Mononuclear cell (primary cell): ENCODE results near the gene MARK2. TPM values are rescaled to one million over a fixed set of nuclear protein-coding genes. Genes with fewer than 3 reads are reported as not detected.

Source experiments
- H3K27me3 ChIP-seq: 2 replicates; pipeline ENCODE4 v1.6.0; 2011; ENCODE audit warnings: low read length, control low read depth; ENCODE audit not compliant: insufficient read depth
- H3K4me1 ChIP-seq: 2 replicates; pipeline ENCODE4 v1.5.1; 2011; ENCODE audit warnings: mild to moderate bottlenecking, low read length, control low read depth; ENCODE audit not compliant: insufficient read depth
- H3K4me3 ChIP-seq: 2 replicates; pipeline ENCODE4 v1.5.1; 2011; ENCODE audit warnings: mild to moderate bottlenecking, low read length, moderate library complexity
- H3K9me3 ChIP-seq: 2 replicates; pipeline ENCODE4 v1.5.1; 2011; ENCODE audit warnings: low read depth, mild to moderate bottlenecking, control low read depth, low read length
- total RNA-seq: library from RNA; depleted of rRNA; stranded (reverse); fragments of >200 nt; gene quantifications from one replicate; pipeline ENCODE4 v1.2.3, GENCODE V29; 2012

The MARK2 gene
- total RNA-seq, 1 donor, result 19.4 TPM

GRCh38 chr11:63923319-63923718 is 84.4 kb downstream of the MARK2 start:
- Histone ChIP-seq H3K4me1 (peaks cover 5% of the 10 kb centered on the region), H3K27me3 (no peaks in the 10 kb centered on the region), H3K9me3 (no peaks in the 10 kb centered on the region), H3K4me3 (no peak overlapping the region)

- Histone ChIP-seq H3K9me3 (no peaks in the 10 kb centered on the region), H3K27me3 (no peaks in the 10 kb centered on the region), H3K4me3 (no peak overlapping the region), H3K4me1 (no peaks in the 10 kb centered on the region)
Observed at GRCh38 chr11:63929616-63930015, 90.7 kb downstream of the MARK2 start.

- Histone ChIP-seq H3K4me3 (no peak overlapping the region), H3K4me1 (no peaks in the 10 kb centered on the region), H3K27me3 (no peaks in the 10 kb centered on the region), H3K9me3 (no peaks in the 10 kb centered on the region)
Observed at GRCh38 chr11:63931045-63931444, 92.1 kb downstream of the MARK2 start.

GRCh38 chr11:63931876-63932275 is 93.0 kb downstream of the MARK2 start:
- no peak overlapping the region for H3K4me3 ChIP-seq
- no peaks in the 10 kb centered on the region for H3K27me3 ChIP-seq
- H3K4me1 ChIP-seq, result no peaks in the 10 kb centered on the region
- H3K9me3 ChIP-seq, result no peaks in the 10 kb centered on the region

GRCh38 chr11:63933459-63933858 is 94.5 kb downstream of the MARK2 start:
- Histone ChIP-seq H3K27me3 (no peaks in the 10 kb centered on the region), H3K9me3 (no peaks in the 10 kb centered on the region), H3K4me3 (no peak overlapping the region), H3K4me1 (peaks cover 7% of the 10 kb centered on the region)

- H3K27me3 ChIP-seq, result no peaks in the 10 kb centered on the region
- H3K4me1 ChIP-seq, result peaks cover 35% of the 10 kb centered on the region
- no peaks in the 10 kb centered on the region for H3K9me3 ChIP-seq
- peak overlapping the region; percentile 47 for H3K4me3 ChIP-seq
Observed at GRCh38 chr11:63937713-63938478, 99.0 kb downstream of the MARK2 start.

GRCh38 chr11:63938479-63939396 is 99.8 kb downstream of the MARK2 start, which contains the start of gene NAA40:
Gene NAA40, plus strand, starts transcription at chr11:63939002. Its CDS starts 95 bp downstream, at chr11:63939097.
- Histone ChIP-seq H3K9me3 (no peaks in the 10 kb centered on the region), H3K4me1 (peaks cover 35% of the 10 kb centered on the region), H3K27me3 (no peaks in the 10 kb centered on the region), H3K4me3 (peak within 1 kb of the TSS; percentile 47)

- Histone ChIP-seq H3K9me3 (no peaks in the 10 kb centered on the region), H3K4me1 (peaks cover 35% of the 10 kb centered on the region), H3K27me3 (no peaks in the 10 kb centered on the region), H3K4me3 (peak overlapping the region; percentile 47)
Observed at GRCh38 chr11:63939397-63939891, 100.5 kb downstream of the MARK2 start.

GRCh38 chr11:63940786-63941185 is 101.9 kb downstream of the MARK2 start:
- Histone ChIP-seq H3K9me3 (no peaks in the 10 kb centered on the region), H3K4me3 (no peak overlapping the region), H3K27me3 (no peaks in the 10 kb centered on the region), H3K4me1 (peaks cover 35% of the 10 kb centered on the region)

- Histone ChIP-seq H3K4me3 (no peak overlapping the region), H3K9me3 (no peaks in the 10 kb centered on the region), H3K27me3 (no peaks in the 10 kb centered on the region)
Observed at GRCh38 chr11:63941901-63942300, 103.0 kb downstream of the MARK2 start.

GRCh38 chr11:63942803-63943202 is 103.9 kb downstream of the MARK2 start:
- no peaks in the 10 kb centered on the region for H3K9me3 ChIP-seq
- H3K4me3 ChIP-seq, result no peak overlapping the region
- H3K4me1 ChIP-seq, result peaks cover 35% of the 10 kb centered on the region
- H3K27me3 ChIP-seq, result no peaks in the 10 kb centered on the region

More at GRCh38 chr11:63941901-63942300, 103.0 kb downstream of the MARK2 start:
- peaks cover 35% of the 10 kb centered on the region for H3K4me1 ChIP-seq

- Histone ChIP-seq H3K4me1 (peaks cover 20% of the 10 kb centered on the region), H3K9me3 (no peaks in the 10 kb centered on the region), H3K27me3 (no peaks in the 10 kb centered on the region), H3K4me3 (no peak overlapping the region)
Observed at GRCh38 chr11:63944987-63945386, 106.1 kb downstream of the MARK2 start.

GRCh38 chr11:63945477-63946163 is 106.7 kb downstream of the MARK2 start:
- H3K27me3 ChIP-seq, result no peaks in the 10 kb centered on the region
- H3K9me3 ChIP-seq, result no peaks in the 10 kb centered on the region
- no peak overlapping the region for H3K4me3 ChIP-seq
- peaks cover 14% of the 10 kb centered on the region for H3K4me1 ChIP-seq

GRCh38 chr11:63951779-63952536 is 113.0 kb downstream of the MARK2 start:
- Histone ChIP-seq H3K4me1 (peaks cover 23% of the 10 kb centered on the region), H3K9me3 (no peaks in the 10 kb centered on the region), H3K4me3 (no peak overlapping the region), H3K27me3 (no peaks in the 10 kb centered on the region)
